ENCODE data around the gene TNF.

Gene TNF

DNA sequence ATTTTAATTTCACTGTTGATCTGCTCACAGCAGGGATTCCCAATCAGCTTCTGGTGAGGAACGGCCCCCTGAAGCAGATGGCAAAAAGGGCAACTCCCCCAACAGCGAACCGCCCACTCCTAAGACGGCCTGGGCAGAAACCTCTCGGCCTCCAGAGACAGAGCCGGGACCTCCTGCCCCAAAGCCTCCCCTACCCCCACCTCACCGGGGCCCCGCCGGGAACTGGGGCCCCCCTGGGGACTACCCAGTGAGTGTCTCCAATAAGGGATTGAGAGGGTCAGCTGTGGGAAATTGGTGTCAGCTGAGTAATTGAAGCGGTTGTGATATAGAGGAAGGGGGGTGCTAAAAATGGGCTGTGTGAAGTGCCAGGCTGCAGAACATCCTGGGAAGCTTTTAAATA is 51.6 kb downstream of the TNF start:
- DNase-seq (ENCODE audit: low read depth in 1 of 2, low spot score in 1 of 2) = no peak

DNA sequence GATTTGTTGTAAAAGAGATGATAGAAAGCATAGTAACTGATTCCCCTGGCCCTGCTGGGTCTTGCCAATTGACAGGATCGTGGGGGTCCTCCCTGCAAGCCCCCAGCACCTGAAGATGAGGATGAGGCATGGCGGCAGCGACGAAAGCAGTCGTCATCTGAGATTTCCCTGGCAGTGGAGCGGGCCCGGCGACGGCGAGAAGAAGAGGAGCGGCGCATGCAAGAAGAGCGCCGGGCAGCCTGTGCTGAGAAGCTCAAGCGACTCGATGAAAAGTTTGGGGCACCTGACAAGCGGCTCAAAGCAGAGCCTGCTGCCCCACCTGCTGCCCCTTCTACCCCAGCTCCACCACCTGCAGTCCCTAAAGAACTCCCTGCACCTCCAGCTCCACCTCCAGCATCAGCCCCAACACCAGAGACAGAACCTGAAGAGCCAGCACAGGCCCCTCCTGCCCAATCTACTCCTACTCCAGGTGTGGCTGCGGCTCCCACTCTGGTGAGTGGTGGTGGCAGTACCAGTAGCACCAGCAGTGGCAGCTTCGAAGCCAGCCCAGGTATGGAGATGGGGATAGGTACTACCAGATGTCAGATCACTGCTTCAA is 52.4 kb downstream of the TNF start:
- no peak for DNase-seq (ENCODE audit: low read depth in 1 of 2, low spot score in 1 of 2)
